AG20443 (cell line): Measurements from ENCODE around the gene HPCAL1.
"Not testable (repeated sequence)": the region's sequence is repeated elsewhere in the genome, so short reads cannot be mapped to it uniquely, and the experiment has no call there.

Source experiments
- DNase-seq: peaks from one replicate; pipeline ENCODE4 v3.0.0; 2012; ENCODE audit warnings: low spot score, mixed read lengths

Gene HPCAL1

DNA sequence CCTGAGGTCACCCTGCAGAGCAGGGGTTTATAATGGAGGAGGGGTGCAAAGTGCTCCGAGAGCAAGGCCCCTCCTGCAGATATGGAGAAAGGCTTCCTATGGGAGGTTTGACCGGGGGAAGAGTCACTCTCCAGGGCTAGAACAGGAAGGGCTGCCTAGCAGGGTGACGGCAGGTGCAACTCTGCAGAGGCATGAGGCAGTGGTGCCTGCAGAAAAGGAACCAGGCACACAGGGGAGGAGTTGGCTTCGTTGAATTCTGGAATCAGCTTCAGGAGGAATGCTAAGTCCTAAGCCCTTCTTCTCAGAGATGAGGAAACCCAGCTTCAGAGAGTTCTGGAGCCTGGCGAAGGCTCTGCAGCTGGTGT lies 17.5 kb upstream of the HPCAL1 start:
- no peak for DNase-seq

DNA sequence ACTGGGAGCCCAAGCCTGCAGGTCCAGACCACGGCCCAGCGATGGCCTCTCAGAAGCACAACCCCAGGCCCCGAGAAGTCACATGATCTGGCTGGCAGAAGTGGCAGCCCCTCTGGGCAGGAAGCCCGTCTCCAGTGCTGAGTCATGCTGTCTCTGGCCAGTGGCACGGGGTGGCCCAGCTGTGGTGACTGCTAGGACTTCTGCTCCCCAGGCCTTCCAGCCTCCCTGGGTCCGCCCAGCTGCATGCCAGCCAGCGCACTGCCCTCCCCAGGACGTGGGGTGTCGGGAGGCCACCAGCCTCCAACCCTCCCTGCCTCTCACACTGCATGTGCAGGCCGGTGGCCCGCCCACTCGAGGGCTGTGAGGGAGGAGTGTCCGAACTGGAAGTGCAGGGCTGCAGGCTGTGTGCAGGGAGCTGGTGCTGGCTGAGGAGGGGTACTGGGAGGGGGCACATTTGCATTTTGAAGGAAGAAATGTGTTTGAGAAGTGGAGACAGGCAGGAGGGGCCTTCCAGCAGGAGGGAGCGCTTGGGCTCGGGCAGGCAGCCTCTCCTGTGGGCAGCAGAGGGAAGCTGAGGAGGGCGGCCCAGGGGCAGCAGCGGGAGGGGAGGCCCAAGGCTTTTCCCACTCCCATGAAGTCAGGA lies 17.0 kb upstream of the HPCAL1 start:
- DNase-seq = peak; percentile 83

- DNase-seq = no peak
These were observed 16.3 kb upstream of the HPCAL1 start for GRCh38 chr2:10286216-10287037.

GRCh38 chr2:10287761-10288160 lies 14.9 kb upstream of the HPCAL1 start:
- DNase-seq = no peak

- DNase-seq = no peak
These were observed 14.1 kb upstream of the HPCAL1 start for GRCh38 chr2:10288606-10289005.

- DNase-seq = no peak
These were observed 13.4 kb upstream of the HPCAL1 start for GRCh38 chr2:10289352-10289751.

GRCh38 chr2:10289891-10290290 lies 12.8 kb upstream of the HPCAL1 start:
- DNase-seq = peak; percentile 36

- not testable (repeated sequence) for DNase-seq
These were observed 11.3 kb upstream of the HPCAL1 start for GRCh38 chr2:10291376-10291775.

GRCh38 chr2:10292033-10292432 lies 10.7 kb upstream of the HPCAL1 start:
- no peak for DNase-seq

- no peak for DNase-seq
These were observed 9.1 kb upstream of the HPCAL1 start for GRCh38 chr2:10293603-10294002.

DNA sequence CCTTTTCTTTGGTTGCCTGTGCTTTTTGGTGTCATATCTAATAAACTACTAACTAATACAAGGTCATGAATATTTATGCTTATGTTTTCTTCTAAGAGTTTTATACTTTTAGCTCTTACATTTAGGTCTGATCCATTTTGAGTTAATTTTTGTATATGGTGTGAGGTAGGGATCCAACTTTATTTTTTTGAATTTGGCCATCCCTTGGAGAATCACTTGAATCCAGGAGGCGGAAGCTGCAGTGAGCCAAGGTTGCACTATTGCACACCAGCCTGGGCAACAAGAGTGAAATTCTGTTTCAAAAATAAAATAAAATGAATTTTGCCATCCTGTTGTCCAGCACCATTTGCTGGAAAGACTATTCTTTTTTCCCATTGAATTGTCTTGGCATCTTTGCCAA lies 8.6 kb upstream of the HPCAL1 start:
- no peak for DNase-seq

GRCh38 chr2:10295649-10296048 lies 7.1 kb upstream of the HPCAL1 start:
- DNase-seq = not testable (repeated sequence)

GRCh38 chr2:10296142-10296541 lies 6.6 kb upstream of the HPCAL1 start:
- no peak for DNase-seq

- no peak for DNase-seq
These were observed 5.4 kb upstream of the HPCAL1 start for GRCh38 chr2:10297191-10297830.

DNA sequence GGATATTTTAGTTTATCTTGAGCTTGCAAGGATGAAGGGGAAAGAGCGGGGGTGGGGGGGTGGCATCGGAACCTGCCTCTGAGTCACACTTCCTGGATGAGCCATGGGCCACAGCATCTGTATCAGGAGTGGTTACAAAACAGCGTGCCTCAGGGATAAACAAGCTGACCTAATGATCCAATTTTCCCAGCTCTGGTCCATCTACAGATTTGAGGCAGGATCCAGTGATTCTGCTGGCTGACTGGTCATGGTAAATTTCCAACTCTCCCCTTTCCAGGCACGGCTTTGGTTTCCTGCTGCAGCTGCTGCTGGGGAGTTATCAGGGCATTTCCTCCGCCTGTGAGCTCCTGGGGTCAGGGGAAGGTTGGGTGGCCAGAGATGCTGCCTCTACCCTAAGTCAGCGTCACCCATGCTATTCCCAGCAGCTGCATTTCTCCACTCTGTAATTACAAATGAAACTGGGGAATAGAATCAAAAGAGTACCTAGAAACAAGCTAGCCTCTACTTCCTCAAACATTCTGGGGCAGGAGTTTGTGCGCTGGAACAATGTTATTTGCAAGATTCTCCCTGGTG lies 4.7 kb upstream of the HPCAL1 start:
- DNase-seq = peak; percentile 91

GRCh38 chr2:10298777-10299176 lies 3.9 kb upstream of the HPCAL1 start:
- not testable (repeated sequence) for DNase-seq

DNA sequence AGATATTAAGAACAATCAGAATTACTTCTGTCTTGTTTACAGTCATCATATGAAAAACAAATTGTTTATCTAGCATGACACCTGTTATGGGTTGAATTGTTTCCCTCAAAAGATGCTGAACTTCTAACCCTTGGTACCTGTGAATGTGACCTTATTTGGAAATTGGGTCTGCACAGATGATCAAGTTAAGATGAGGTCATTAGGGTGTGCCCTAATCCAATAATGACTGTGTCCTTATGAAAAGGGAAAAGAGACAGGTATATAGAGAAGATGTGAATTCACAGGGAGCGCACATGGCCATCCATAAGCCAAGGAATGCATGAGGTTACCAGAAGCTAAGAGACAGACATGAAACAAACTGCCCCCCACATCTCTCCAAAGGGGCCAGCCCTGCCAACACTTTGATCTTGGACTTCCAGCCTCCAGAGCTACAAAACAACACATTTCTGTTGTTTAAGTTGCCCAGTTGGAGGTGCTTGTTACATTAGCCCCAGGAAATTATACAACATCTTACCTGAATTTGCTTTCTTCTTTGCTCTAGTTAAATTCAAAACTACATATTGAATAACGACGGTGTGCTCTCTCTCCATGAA lies 2.3 kb upstream of the HPCAL1 start:
- DNase-seq = no peak

DNA sequence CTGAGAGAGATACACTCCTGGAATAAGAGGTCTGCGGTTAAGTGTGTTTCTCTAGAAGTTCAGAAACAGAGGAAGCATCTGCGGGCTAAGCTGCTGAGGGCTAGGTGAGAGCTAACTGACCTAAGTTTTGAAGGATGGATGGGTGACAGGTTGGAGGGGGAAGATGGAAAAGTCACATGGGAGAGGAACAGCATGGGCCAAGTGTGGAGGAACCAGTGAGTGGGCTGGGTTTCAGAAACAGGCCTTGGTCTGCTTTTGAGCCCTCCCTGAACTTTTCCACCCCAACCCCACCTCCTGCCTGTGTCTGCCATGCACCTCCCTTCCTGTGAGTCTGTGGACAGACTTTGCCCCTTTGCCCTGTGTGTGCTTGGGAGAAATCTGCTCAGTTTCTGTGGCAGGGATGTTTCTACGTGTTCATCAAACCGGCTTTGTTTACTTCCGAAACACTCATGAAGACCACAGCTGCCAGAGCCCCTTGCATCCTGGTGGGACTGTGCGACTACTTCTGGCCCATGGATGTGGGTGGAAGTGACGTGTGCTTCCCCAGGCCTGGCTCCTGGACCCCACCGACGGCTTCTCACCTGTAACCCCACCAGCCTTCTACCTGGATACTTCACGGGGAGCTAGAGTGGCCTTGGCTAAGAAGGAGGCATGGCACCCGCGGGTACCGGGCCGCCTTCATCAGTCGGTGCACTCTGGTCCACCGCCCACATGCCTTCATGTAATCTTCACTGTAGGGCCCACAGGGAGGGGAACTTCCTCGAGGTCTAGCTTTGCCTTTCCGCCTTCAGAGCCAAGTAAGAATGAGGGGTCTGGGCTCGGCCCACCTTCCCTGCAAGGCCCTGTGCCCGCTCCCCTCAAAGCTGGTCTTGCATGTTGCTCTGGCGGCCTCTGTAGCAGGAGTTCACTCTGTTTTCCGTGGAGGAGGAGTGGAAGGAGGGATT lies 1.4 kb upstream of the HPCAL1 start:
- no peak for DNase-seq

- DNase-seq = no peak
These were observed 694 bp upstream of the HPCAL1 start for GRCh38 chr2:10301941-10302478.

DNA sequence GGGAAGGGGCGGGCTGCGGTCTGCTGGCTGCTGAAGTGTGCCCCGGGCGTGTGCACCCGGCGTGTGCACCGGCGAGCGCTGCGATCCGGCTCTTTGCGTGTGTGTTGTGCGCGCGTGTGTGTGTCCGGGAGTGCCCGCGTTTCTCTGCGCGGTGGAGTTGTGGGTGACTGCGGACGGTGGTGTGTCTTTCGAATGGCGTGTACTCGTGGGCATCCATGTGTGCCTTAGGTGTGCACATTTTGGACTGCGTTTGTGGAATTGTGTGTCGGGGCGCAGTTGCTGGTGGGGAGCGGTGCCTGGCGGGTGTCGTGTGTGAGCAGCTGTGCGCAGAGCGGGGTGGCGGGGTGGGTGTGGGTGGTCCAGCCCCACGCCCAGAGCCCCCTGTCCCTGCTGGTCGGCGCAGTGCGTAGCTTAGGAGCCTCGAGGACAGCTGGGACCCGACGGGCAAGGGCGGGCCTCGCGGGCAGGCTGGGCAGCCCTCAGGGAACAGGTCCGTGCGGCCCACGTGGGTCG lies 533 bp downstream of the HPCAL1 start:
- no peak for DNase-seq
